AG09319 (cell line): ENCODE data around the gene OTOP1.
"Not testable (repeated sequence)": the region's sequence is repeated elsewhere in the genome, so short reads cannot be mapped to it uniquely, and the experiment has no call there.

Source experiments
- DNase-seq: peaks from one replicate; pipeline ENCODE4 v3.0.0-alpha.2; 2010; ENCODE audit warnings: low read depth; ENCODE audit errors: extremely low read depth
- TF ChIP-seq, protein P1 (sequence below): IDR thresholded peaks from 2 replicates; pipeline ENCODE4 v1.5.1; 2011; ENCODE audit warnings: low read depth, mild to moderate bottlenecking, inconsistent platforms, low read length, moderate library complexity

The OTOP1 gene

GRCh38 chr4:4203688-4204400 lies 22.9 kb downstream of the OTOP1 start:
- no peak for DNase-seq

DNA sequence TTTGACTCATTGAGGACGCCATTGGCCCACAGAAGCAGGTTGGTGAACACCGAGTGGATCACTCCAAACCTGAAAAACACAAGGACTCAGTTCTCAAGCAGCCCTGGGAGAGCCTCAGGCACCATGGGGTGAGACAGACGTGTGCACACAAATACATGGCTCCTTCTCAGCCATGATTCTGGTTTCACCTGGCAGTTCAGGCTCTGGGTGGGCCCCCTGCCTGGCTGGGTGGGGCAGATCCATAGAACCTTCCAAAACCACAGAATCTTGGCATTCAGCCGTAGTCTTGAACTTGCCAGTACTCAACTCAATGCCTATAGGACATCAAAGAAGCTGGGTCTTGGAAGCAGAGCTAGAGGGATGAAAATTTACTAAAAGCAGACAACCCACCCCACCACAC lies 24.2 kb downstream of the OTOP1 start:
- TF ChIP-seq, protein P1, sequence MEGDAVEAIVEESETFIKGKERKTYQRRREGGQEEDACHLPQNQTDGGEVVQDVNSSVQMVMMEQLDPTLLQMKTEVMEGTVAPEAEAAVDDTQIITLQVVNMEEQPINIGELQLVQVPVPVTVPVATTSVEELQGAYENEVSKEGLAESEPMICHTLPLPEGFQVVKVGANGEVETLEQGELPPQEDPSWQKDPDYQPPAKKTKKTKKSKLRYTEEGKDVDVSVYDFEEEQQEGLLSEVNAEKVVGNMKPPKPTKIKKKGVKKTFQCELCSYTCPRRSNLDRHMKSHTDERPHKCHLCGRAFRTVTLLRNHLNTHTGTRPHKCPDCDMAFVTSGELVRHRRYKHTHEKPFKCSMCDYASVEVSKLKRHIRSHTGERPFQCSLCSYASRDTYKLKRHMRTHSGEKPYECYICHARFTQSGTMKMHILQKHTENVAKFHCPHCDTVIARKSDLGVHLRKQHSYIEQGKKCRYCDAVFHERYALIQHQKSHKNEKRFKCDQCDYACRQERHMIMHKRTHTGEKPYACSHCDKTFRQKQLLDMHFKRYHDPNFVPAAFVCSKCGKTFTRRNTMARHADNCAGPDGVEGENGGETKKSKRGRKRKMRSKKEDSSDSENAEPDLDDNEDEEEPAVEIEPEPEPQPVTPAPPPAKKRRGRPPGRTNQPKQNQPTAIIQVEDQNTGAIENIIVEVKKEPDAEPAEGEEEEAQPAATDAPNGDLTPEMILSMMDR, result no peak
- DNase-seq, result no peak

More at GRCh38 chr4:4203688-4204400, 22.9 kb downstream of the OTOP1 start:
- TF ChIP-seq, protein P1, result no peak

DNA sequence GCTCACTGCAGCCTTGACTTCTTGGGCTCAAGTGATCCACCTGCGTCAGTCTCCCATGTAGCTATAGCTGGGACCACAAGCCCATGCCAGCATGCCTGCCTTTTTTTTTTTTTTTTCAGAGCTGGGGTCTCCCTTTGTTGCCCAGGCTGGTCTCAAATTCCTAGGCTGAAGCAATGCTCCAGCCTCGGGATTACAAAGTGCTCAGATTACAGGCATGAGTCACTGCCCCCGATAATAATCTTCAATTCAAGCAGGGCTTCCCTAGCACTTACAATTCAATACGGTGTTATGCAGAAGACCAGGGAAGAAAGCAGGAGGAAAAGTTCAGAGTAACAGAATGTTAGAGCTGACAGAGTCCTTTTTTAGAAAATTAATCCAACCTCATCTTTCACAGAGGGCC lies 26.1 kb downstream of the OTOP1 start:
- TF ChIP-seq, protein P1, result no peak
- no peak for DNase-seq

- TF ChIP-seq, protein P1, result no peak
- DNase-seq, result no peak
These were observed 31.4 kb downstream of the OTOP1 start for GRCh38 chr4:4195354-4195753.

GRCh38 chr4:4188557-4188956 lies 38.2 kb downstream of the OTOP1 start:
- not testable (repeated sequence) for DNase-seq

- DNase-seq, result no peak
- TF ChIP-seq, protein P1, result no peak
These were observed 41.2 kb downstream of the OTOP1 start for GRCh38 chr4:4185528-4185927.

- TF ChIP-seq, protein P1, result peak; percentile 49
- DNase-seq, result no peak
These were observed 43.7 kb downstream of the OTOP1 start for GRCh38 chr4:4182835-4183568.
